ENCODE measurements around the gene GNG13. TPM values are rescaled to one million over a fixed set of nuclear protein-coding genes. Genes with fewer than 3 reads are reported as not detected.
A peak's percentile ranks its signal among the peaks of the same experiment; 100 is the strongest.

The GNG13 gene
- total and polyA plus RNA-seq, 2 of the 4 experiments (the other 2 are of a cell fraction): not detected

- Histone ChIP-seq H2BK15ac (ENCODE audit: low read depth, low read length) (no peak overlapping the region), H4K5ac (ENCODE audit: low read depth, low read length) (no peak overlapping the region), H2BK5ac (ENCODE audit: low read depth, low read length, poor library complexity, severe bottlenecking) (no peak overlapping the region), H3K9me1 (ENCODE audit: insufficient read depth, low read length) (no peaks in the 10 kb centered on the region), H2AK5ac (ENCODE audit: low read depth, low read length) (no peak overlapping the region), H3K4me1 (ENCODE audit: control insufficient read depth, insufficient read depth, low read length) (no peaks in the 10 kb centered on the region), H2BK20ac (ENCODE audit: low read depth, low read length) (no peak overlapping the region), H3K4me3 (ENCODE audit: insufficient read depth, low read depth, low read length) (no peak overlapping the region), H2BK120ac (ENCODE audit: low read depth, low read length) (no peak overlapping the region), H3K27ac (ENCODE audit: insufficient read depth, low read length) (no peak overlapping the region), H3K56ac (ENCODE audit: extremely low read depth, insufficient read depth, low read length) (no peak overlapping the region), H4K20me1 (ENCODE audit: insufficient read depth, low read length) (no peaks in the 10 kb centered on the region), H3K36me3 (ENCODE audit: control insufficient read depth, insufficient read depth, low read length) (no peaks in the 10 kb centered on the region), H3K27me3 (ENCODE audit: control insufficient read depth, insufficient read depth, low read length) (no peaks in the 10 kb centered on the region; the same call in 1 of the 2 replicates), H2AFZ (replicated peaks; ENCODE audit: low read length, poor library complexity) (no peak overlapping the region), H3K18ac (ENCODE audit: low read depth, low read length) (no peak overlapping the region), H3K4me2 (ENCODE audit: low read depth, low read length) (no peak overlapping the region), H4K91ac (ENCODE audit: insufficient read depth, low read depth, low read length) (no peak overlapping the region), H3K14ac (replicated peaks; ENCODE audit: low read depth, low read length) (no peak overlapping the region), H3K79me1 (ENCODE audit: low read depth in 1 of 2, low read length in 2 of 2) (no peaks in the 10 kb centered on the region), H3K4ac (ENCODE audit: low read depth, low read length) (no peak overlapping the region), H3K9me3 (ENCODE audit: control insufficient read depth, insufficient read depth, low read length) (peaks cover 9% of the 10 kb centered on the region), H2AK9ac (replicated peaks; ENCODE audit: low read depth, low read length, poor library complexity) (peak overlapping the region; percentile 24), H3K9ac (ENCODE audit: low read depth, low read length) (no peak overlapping the region), H3K23ac (ENCODE audit: low read depth, low read length) (no peak overlapping the region), H4K8ac (ENCODE audit: low read depth in 2 of 2, low read length in 2 of 2) (no peak overlapping the region)
- in situ Hi-C loops (cut with MboI; ENCODE audit: low sequenced_read_pairs): no loop called here
- ChIA-PET POLR2A (ENCODE audit: unreplicated experiment) (no interaction called here), CTCF (no interaction called here)
- dilution Hi-C loops (cut with HindIII; ENCODE audit: low sequenced_read_pairs, unreplicated experiment): no loop called here
- ATAC-seq (ENCODE audit: low read depth): no peak
- no peak for DNase-seq
- no TSS peak for BruUV-seq (replicated peaks)
- 71% methylated on average over 16 of the region's 33 CpGs; no CpG with 5 or more reads in 1 of the 2 experiments for WGBS, 2 experiments (ENCODE audit: extremely low coverage in 2 of 2, insufficient read length in 1 of 2)
- intact Hi-C loops (cut with micrococcal nuclease): no loop called here
- TF ChIP-seq NFE2L2 (IDR thresholded peaks at IDR 0.05; ENCODE audit: low read depth, low read length) (no peak), ELK1 (IDR thresholded peaks at IDR 0.05; ENCODE audit: borderline replicate concordance, low read depth, low read length) (no peak), MAFK (IDR thresholded peaks at IDR 0.05; ENCODE audit: low read depth, low read length) (no peak), POLR2A (IDR thresholded peaks at IDR 0.05; ENCODE audit: low read depth, low read length) (no peak), CEBPB (IDR thresholded peaks at IDR 0.05; ENCODE audit: low read depth, low read length) (no peak), SMC3 (IDR thresholded peaks at IDR 0.05; ENCODE audit: low read depth, low read length) (no peak), RFX5 (IDR thresholded peaks at IDR 0.05; ENCODE audit: low read depth, low read length) (no peak), BHLHE40 (IDR thresholded peaks at IDR 0.05; ENCODE audit: low read depth, low read length) (no peak), RAD21 (IDR thresholded peaks at IDR 0.05; ENCODE audit: low read length) (no peak), MAZ (IDR thresholded peaks at IDR 0.05; ENCODE audit: borderline replicate concordance, low read depth, low read length) (no peak), FOS (IDR thresholded peaks at IDR 0.05; ENCODE audit: low read depth, low read length) (no peak), MXI1 (IDR thresholded peaks at IDR 0.05; ENCODE audit: borderline replicate concordance, low read depth, low read length) (no peak), RCOR1 (IDR thresholded peaks at IDR 0.05; ENCODE audit: insufficient replicate concordance, low read length) (no peak), CTCF (conservative IDR thresholded peaks at IDR 0.05; ENCODE audit: low read depth, low read length) (no peak), USF2 (IDR thresholded peaks at IDR 0.05; ENCODE audit: low read depth, low read length) (no peak)
Measured at GRCh38 chr16:842711-843560, 42.4 kb upstream of the GNG13 start.

Data from IMR-90 (cell line).